OCI-LY1 (cell line): Measurements from ENCODE around the gene AFAP1.

Source experiments
- CTCF ChIP-seq: fragments of 200-600 bp; sonication (generic), shearing (Covaris generic); IDR thresholded peaks from 2 replicates; pipeline ENCODE4 v1.5.1; 2017; ENCODE audit warnings: mild to moderate bottlenecking, antibody characterized with exemption, low read length, moderate library complexity, mixed read lengths
- EZH2 ChIP-seq: fragments of 200-600 bp; sonication (generic), shearing (Covaris generic); IDR thresholded peaks from 2 replicates; pipeline ENCODE4 v1.8.0; 2017; ENCODE audit warnings: borderline replicate concordance, mixed run types, mild to moderate bottlenecking, antibody characterized with exemption, low read length, moderate library complexity, mixed read lengths

GRCh38 chr4:7812231-7812857 lies 127.3 kb downstream of the AFAP1 start:
- TF ChIP-seq EZH2 (no peak), CTCF (no peak)
